Karpas-422 (cell line): ENCODE results near the gene CPNE5. TPM values are rescaled to one million over a fixed set of nuclear protein-coding genes. Genes with fewer than 3 reads are reported as not detected.

Experiments used
- DNase-seq: peaks from one replicate; pipeline ENCODE4 v3.0.0-alpha.2; 2015
- H2AFZ ChIP-seq: fragments of 200-600 bp; sonication (generic); 2 replicates; pipeline ENCODE4 v1.6.1; 2014; ENCODE audit warnings: antibody characterized with exemption, low read length, mixed read lengths
- H3K27ac ChIP-seq: fragments of 200-600 bp; sonication (generic); 2 replicates; pipeline ENCODE4 v1.5.1; 2014; ENCODE audit warnings: mild to moderate bottlenecking, low read length, moderate library complexity
- H3K27me3 ChIP-seq: fragments of 200-600 bp; sonication (generic); 2 replicates; pipeline ENCODE4 v1.6.1; 2014; ENCODE audit warnings: low read length, mixed read lengths
- H3K36me3 ChIP-seq: fragments of 200-600 bp; sonication (generic); 2 replicates; pipeline ENCODE4 v1.6.1; 2014; ENCODE audit warnings: low read length, mixed read lengths; ENCODE audit not compliant: insufficient read depth
- H3K4me1 ChIP-seq: fragments of 200-600 bp; sonication (generic); 2 replicates; pipeline ENCODE4 v1.6.1; 2014; ENCODE audit warnings: mild to moderate bottlenecking, low read length, mixed read lengths
- H3K4me2 ChIP-seq: fragments of 200-600 bp; sonication (generic); 2 replicates; pipeline ENCODE4 v1.6.1; 2014; ENCODE audit warnings: low read length, low read depth, mild to moderate bottlenecking; ENCODE audit not compliant: poor library complexity, severe bottlenecking
- H3K4me3 ChIP-seq: fragments of 200-600 bp; sonication (generic); 2 replicates; pipeline ENCODE4 v1.5.1; 2014; ENCODE audit warnings: mild to moderate bottlenecking, antibody characterized with exemption, low read length, mixed read lengths
- H3K79me2 ChIP-seq: fragments of 200-600 bp; sonication (generic); 2 replicates; pipeline ENCODE4 v1.6.1; 2014; ENCODE audit warnings: mild to moderate bottlenecking, low read length, mixed read lengths
- H3K9ac ChIP-seq: fragments of 200-600 bp; sonication (generic); 2 replicates; pipeline ENCODE4 v1.6.0; 2014; ENCODE audit warnings: low read length
- H3K9me2 ChIP-seq: fragments of 200-600 bp; sonication (generic), shearing (Covaris generic); replicated peaks from 2 replicates; pipeline ENCODE4 v1.6.0; 2014; ENCODE audit warnings: mild to moderate bottlenecking, low read length, moderate library complexity; ENCODE audit not compliant: insufficient read depth
- H3K9me3 ChIP-seq: fragments of 300-700, 200-600 bp; sonication (generic); 2 replicates; pipeline ENCODE4 v1.6.1; 2014; ENCODE audit warnings: low read length, mixed read lengths
- H4K20me1 ChIP-seq: fragments of 200-600 bp; sonication (generic); 2 replicates; pipeline ENCODE4 v1.6.1; 2014; ENCODE audit warnings: mild to moderate bottlenecking, antibody characterized with exemption, low read length, low read depth; ENCODE audit not compliant: insufficient read depth
- total RNA-seq: library from RNA; depleted of rRNA; stranded (reverse); fragments of >200 nt; shearing (Covaris generic); gene quantifications from 2 replicates; pipeline ENCODE4 v1.2.3, GENCODE V29; 2014; ENCODE audit warnings: low replicate concordance

The CPNE5 gene
- total RNA-seq, 1 experiment from 2014 or later = 0.63 TPM

DNA sequence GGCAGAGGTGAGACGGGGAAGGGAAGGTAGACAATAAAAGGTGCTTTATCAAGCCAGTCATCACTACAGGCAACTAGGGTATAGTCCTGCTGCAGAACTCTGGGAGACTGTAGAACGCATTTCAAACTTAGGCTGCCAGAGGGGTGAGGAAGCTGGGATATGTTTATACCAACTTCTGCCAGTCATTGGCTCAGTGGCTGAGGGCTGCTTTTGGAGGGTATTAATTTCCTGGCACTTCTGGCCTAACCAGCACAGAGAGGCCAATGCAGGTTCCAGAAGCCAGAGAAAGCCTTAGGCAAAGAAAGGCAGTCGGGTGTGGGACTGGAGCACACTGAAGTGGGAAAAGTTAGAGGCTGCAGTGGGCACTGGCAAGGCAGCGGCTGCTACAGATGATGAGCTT is 3.9 kb upstream of the CPNE5 start:
- Histone ChIP-seq H3K27ac (no peak overlapping the region), H3K36me3 (no peaks in the 10 kb centered on the region), H3K9me3 (no peaks in the 10 kb centered on the region), H3K4me3 (no peak overlapping the region), H3K9me2 (no peaks in the 10 kb centered on the region), H3K4me1 (no peaks in the 10 kb centered on the region), H3K4me2 (no peak overlapping the region), H2AFZ (no peak overlapping the region), H3K27me3 (no peaks in the 10 kb centered on the region), H3K79me2 (no peaks in the 10 kb centered on the region), H3K9ac (no peak overlapping the region), H4K20me1 (no peaks in the 10 kb centered on the region)
- no peak for DNase-seq

DNA sequence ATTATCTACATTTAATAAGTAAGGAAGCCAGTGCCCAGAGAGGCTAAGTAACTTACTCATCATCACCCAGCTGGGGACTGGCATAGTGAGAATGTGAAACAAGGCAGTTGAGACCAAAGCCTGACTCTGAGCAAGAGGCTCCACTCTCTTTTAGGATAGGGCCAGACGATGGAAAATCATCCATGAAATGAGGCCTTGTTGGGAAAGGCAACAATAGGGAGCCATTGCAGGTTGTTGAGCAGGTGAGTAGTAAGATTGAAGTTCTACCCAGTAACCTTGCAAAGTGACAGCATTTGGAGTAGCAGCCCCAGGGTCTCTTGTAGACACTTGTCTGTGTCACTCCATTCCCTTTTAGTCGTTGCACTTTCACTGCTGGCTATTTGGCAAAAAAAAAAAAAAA is 2.5 kb upstream of the CPNE5 start:
- DNase-seq = no peak
- Histone ChIP-seq H3K4me2 (no peak overlapping the region), H3K9me3 (no peaks in the 10 kb centered on the region), H3K27ac (no peak overlapping the region), H4K20me1 (no peaks in the 10 kb centered on the region), H3K4me1 (no peaks in the 10 kb centered on the region), H3K9me2 (no peaks in the 10 kb centered on the region), H3K36me3 (no peaks in the 10 kb centered on the region), H3K9ac (no peak overlapping the region), H2AFZ (no peak overlapping the region), H3K27me3 (no peaks in the 10 kb centered on the region), H3K4me3 (no peak overlapping the region), H3K79me2 (no peaks in the 10 kb centered on the region)

DNA sequence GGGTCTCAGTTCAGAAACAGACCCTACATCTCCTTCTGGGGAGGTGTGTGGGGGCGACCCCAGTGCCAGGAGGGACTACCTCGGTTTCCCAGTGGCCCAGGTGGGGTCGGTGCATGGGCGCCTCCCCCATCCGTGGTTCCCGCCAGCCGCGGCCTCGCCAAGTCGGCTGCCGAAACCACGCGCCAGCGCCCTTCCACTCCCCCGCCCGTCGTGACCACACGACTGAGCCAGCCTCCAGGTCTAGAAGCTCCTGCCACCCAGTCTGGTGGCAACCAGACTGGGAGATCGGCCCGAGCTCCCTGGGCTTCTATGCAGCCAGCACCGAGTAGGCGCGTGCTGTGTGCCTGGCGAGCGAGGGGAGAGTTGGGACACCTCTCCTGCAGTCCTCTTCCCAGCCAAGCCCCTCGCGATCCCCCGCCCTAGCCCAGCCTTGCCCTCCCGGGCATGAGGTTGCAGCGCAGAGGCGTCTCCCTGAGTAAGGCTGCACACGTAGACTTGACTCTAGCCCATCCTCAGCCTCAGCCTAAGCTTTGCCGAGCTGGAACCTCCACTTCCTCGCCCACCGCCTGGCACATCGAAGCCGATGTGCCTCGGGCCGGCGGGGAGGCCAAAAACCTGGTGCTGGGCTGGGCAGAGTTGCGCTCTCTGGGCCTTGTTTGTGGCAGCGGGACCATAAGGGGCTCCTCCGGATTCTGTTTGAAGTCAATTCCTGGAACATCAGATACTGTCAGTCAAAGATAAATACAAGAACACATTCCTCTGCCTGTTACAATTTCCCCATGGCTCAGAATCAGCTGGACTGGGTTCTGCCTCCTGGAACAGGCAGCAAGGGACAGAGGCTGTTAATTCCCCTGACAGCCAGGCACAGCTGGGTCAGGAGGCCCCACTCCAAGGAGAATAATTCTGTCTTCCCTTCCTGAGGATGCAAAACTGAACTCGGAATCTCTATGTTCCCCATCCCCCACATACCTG is 1.5 kb upstream of the CPNE5 start:
- H3K27ac ChIP-seq = no peak overlapping the region
- H3K4me3 ChIP-seq = no peak overlapping the region
- no peaks in the 10 kb centered on the region for H3K9me3 ChIP-seq
- H3K4me1 ChIP-seq = no peaks in the 10 kb centered on the region
- no peak overlapping the region for H3K9ac ChIP-seq
- H3K9me2 ChIP-seq = no peaks in the 10 kb centered on the region
- no peak overlapping the region for H3K4me2 ChIP-seq
- H4K20me1 ChIP-seq = no peaks in the 10 kb centered on the region
- H3K27me3 ChIP-seq = no peaks in the 10 kb centered on the region
- no peak for DNase-seq
- no peaks in the 10 kb centered on the region for H3K36me3 ChIP-seq
- H2AFZ ChIP-seq = no peak overlapping the region
- H3K79me2 ChIP-seq = no peaks in the 10 kb centered on the region

DNA sequence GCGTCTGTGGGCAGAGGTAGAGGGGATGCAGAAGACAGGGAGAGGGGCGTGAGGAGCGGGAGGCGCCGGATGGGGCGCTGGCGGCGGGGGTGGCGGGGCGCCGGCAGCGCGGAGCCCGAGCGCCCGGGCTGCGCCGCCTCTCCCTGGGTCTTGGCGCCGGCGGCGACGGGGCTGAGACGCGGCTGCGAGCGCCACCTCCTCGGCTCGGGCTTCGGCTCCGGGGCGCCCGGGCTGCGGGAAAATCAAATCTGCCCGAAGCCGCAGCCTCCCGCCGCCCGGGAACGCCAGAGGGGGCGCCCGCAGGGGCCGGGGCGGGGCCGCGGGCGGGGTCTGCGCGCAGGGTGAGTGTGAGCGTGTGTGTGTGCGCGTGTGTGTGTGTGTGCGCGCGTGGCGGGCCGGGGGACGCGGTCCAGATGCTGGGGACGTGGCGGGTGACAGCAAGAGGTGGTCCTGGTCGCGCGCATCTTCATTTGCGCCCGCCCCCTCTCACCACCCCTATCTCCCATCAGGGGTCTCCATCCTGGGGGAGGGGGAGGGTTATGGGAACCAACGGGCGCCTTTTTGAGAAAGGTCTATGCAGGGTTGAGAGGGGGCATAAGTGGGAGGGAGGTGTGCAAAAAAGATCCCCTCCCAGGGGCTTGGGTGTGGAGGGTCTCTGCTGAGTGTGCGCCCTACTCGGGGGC is 646 bp upstream of the CPNE5 start:
- Histone ChIP-seq H3K27ac (no peak overlapping the region), H3K36me3 (no peaks in the 10 kb centered on the region), H3K79me2 (no peaks in the 10 kb centered on the region), H2AFZ (no peak overlapping the region), H3K9ac (no peak overlapping the region), H3K4me3 (no peak overlapping the region), H3K4me2 (no peak overlapping the region), H4K20me1 (no peaks in the 10 kb centered on the region), H3K27me3 (no peaks in the 10 kb centered on the region), H3K9me3 (no peaks in the 10 kb centered on the region), H3K9me2 (no peaks in the 10 kb centered on the region), H3K4me1 (no peaks in the 10 kb centered on the region)
- DNase-seq = no peak

DNA sequence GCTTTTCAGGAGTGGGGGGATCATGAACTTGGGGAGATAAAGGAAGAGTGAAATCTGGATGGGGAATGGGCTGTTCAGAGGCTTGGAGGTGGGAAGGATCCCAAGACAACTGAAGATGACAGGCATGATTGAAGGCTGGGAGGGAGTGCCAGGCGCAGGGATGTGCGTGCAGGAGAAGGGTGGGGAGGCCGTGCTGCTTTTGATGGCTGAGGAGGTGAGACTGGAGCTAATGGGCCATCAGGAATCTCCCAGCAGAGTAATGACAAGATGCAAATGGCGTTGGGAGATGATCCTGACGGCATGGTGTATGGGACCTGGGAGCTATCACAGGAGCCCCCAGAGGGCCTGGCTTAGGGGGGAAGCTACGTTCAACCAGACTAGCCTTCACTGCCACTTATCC is 1.6 kb downstream of the CPNE5 start:
- no peak overlapping the region for H3K27ac ChIP-seq
- H3K9me2 ChIP-seq = no peaks in the 10 kb centered on the region
- no peak for DNase-seq
- H3K9me3 ChIP-seq = no peaks in the 10 kb centered on the region
- no peak overlapping the region for H2AFZ ChIP-seq
- H3K36me3 ChIP-seq = no peaks in the 10 kb centered on the region
- no peaks in the 10 kb centered on the region for H3K4me1 ChIP-seq
- H3K79me2 ChIP-seq = no peaks in the 10 kb centered on the region
- H3K4me3 ChIP-seq = no peak overlapping the region
- no peaks in the 10 kb centered on the region for H3K27me3 ChIP-seq
- no peak overlapping the region for H3K9ac ChIP-seq
- no peak overlapping the region for H3K4me2 ChIP-seq
- no peaks in the 10 kb centered on the region for H4K20me1 ChIP-seq

DNA sequence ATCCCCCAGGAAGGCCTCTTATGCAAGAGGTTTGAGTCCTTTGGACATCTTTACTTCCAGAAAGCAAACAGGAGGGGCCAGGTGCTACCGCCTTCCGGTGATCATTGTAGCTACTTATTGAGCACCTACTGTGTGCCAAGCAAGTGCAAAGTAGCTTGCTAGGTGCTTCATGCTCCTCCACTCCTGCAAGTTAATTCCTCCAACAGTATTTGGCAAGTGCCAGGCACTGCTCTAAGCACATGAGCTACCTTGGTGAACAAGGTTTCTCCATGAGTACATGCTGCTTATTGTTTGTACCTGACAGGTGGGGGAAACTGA is 2.3 kb downstream of the CPNE5 start:
- H3K9ac ChIP-seq = no peak overlapping the region
- H3K27me3 ChIP-seq = no peaks in the 10 kb centered on the region
- no peaks in the 10 kb centered on the region for H3K36me3 ChIP-seq
- DNase-seq = no peak
- no peaks in the 10 kb centered on the region for H4K20me1 ChIP-seq
- H3K9me2 ChIP-seq = no peaks in the 10 kb centered on the region
- H3K27ac ChIP-seq = no peak overlapping the region
- H2AFZ ChIP-seq = no peak overlapping the region
- H3K79me2 ChIP-seq = no peaks in the 10 kb centered on the region
- H3K4me3 ChIP-seq = no peak overlapping the region
- no peak overlapping the region for H3K4me2 ChIP-seq
- no peaks in the 10 kb centered on the region for H3K9me3 ChIP-seq
- H3K4me1 ChIP-seq = no peaks in the 10 kb centered on the region

DNA sequence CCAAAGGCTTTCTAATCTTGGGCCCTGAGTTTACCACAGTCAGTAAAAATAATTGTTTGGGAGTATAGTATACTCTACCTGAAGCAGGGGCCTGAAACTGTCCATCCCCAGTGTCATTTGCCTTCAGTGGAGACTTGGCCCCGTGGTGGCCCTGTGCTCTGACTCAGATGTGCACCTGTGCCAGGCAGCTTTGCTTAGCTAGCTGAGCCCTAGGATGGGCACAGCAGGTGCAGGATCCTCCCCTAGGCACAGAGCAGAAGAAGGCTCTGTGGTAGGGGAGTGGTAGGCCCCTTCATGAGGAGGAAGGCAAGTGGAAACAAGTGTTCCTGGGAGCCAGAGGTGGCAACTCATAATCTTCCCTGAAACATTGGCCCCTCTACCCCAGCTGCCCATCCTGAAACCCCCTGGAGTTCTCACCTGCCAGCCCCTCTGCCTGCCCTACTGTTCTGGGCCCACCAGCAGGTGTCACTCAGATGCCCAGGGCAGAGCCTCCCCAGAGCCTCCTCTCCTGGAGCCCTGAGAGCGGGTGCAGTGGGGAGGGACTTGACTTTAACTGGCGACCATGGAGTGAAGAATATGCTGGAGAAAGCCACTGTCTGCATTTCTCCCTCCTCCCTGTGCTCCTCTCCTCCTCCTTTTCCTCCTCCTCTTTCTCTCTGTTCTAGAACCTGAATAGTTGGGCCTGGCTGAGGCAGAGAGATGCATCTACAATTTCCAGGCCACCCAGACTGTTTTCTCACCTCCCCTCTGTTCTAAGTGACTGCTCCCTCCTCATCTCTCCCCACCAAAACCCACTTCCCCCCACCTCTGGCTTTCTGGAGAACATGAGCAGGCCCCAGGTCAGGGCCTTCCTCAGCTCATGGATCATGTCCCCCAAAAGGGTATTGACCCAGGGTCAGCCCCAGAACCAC is 2.9 kb downstream of the CPNE5 start:
- no peak overlapping the region for H2AFZ ChIP-seq
- H4K20me1 ChIP-seq = no peaks in the 10 kb centered on the region
- no peaks in the 10 kb centered on the region for H3K9me3 ChIP-seq
- H3K27me3 ChIP-seq = no peaks in the 10 kb centered on the region
- no peaks in the 10 kb centered on the region for H3K36me3 ChIP-seq
- H3K27ac ChIP-seq = no peak overlapping the region
- no peak overlapping the region for H3K9ac ChIP-seq
- peak; percentile 51 for DNase-seq
- no peak overlapping the region for H3K4me3 ChIP-seq
- H3K9me2 ChIP-seq = no peaks in the 10 kb centered on the region
- no peaks in the 10 kb centered on the region for H3K79me2 ChIP-seq
- no peaks in the 10 kb centered on the region for H3K4me1 ChIP-seq
- no peak overlapping the region for H3K4me2 ChIP-seq
